ENCODE measurements around the gene TM4SF18.

GRCh38 chr3:149321136-149321535 is 12.3 kb downstream of the TM4SF18 start:
- TF ChIP-seq POLR2A (IDR thresholded peaks at IDR 0.05; ENCODE audit: borderline replicate concordance, extremely low read depth, insufficient read depth, insufficient read length) = no peak
- no peak for TF ChIP-seq CTCF (IDR thresholded peaks at IDR 0.05 in 2 of 3, conservative IDR thresholded peaks at IDR 0.05 in 1 of 3; ENCODE audit: borderline replicate concordance in 1 of 3, insufficient read depth in 1 of 3, low read depth in 2 of 3, low read length in 2 of 3)
- no peak for TF ChIP-seq SRF (IDR thresholded peaks at IDR 0.05; ENCODE audit: low read depth)
- TF ChIP-seq ATF3 (IDR thresholded peaks at IDR 0.05) = no peak

Data from HCT116 (cell line).